ENCODE data around the gene GRM4.

DNA sequence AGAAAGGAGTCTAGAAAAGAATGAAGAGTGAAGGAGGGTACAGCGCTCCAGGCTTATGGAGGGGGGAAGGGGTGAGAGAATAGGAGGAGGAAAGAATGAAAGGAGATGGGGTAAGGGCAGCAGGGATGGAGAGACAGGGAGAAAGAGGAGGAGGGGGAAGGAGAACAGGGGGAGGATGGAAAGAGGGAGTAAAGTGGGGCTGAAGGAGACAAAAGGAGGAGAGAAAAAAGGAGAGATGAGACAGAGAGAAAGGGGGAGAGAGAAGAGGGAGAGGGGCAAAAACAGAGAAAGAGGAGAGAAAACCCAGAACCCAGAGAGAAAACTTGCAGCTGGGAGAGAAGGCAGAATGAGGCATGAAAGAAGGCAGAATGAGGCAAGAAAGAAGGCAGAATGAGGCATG, 110.7 kb downstream of the GRM4 start:
- TF ChIP-seq, protein P1, sequence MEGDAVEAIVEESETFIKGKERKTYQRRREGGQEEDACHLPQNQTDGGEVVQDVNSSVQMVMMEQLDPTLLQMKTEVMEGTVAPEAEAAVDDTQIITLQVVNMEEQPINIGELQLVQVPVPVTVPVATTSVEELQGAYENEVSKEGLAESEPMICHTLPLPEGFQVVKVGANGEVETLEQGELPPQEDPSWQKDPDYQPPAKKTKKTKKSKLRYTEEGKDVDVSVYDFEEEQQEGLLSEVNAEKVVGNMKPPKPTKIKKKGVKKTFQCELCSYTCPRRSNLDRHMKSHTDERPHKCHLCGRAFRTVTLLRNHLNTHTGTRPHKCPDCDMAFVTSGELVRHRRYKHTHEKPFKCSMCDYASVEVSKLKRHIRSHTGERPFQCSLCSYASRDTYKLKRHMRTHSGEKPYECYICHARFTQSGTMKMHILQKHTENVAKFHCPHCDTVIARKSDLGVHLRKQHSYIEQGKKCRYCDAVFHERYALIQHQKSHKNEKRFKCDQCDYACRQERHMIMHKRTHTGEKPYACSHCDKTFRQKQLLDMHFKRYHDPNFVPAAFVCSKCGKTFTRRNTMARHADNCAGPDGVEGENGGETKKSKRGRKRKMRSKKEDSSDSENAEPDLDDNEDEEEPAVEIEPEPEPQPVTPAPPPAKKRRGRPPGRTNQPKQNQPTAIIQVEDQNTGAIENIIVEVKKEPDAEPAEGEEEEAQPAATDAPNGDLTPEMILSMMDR (IDR thresholded peaks at IDR 0.05; ENCODE audit: low read length): no peak
- no peak for TF ChIP-seq EZH2 (IDR thresholded peaks at IDR 0.05; ENCODE audit: borderline replicate concordance, low read length)

Measured in OCI-LY1 (cell line).